ENCODE measurements around the gene FOXG1.

FOXG1 gene

GRCh38 chr14:28766469-28766955, at the start of gene FOXG1:
Gene FOXG1 (plus strand): TSS chr14:28766787. CDS start chr14:28767280, 493 bp downstream.
- DNase-seq (ENCODE audit: low spot score): no peak

GRCh38 chr14:28719130-28719529, 47.5 kb upstream of the FOXG1 start:
- DNase-seq (ENCODE audit: low spot score): no peak

GRCh38 chr14:28731358-28731757, 35.2 kb upstream of the FOXG1 start:
- DNase-seq (ENCODE audit: low spot score): no peak

- no peak for DNase-seq (ENCODE audit: low spot score)
Measured at GRCh38 chr14:28742171-28742846, 24.3 kb upstream of the FOXG1 start.

- no peak for DNase-seq (ENCODE audit: low spot score)
Measured at GRCh38 chr14:28744126-28744525, 22.5 kb upstream of the FOXG1 start.

- no peak for DNase-seq (ENCODE audit: low spot score)
Measured at GRCh38 chr14:28745176-28745575, 21.4 kb upstream of the FOXG1 start.

- no peak for DNase-seq (ENCODE audit: low spot score)
Measured at GRCh38 chr14:28746247-28746646, 20.3 kb upstream of the FOXG1 start.

GRCh38 chr14:28751467-28752058, 15.0 kb upstream of the FOXG1 start:
- no peak for DNase-seq (ENCODE audit: low spot score)

GRCh38 chr14:28754209-28754985, 12.2 kb upstream of the FOXG1 start:
- DNase-seq (ENCODE audit: low spot score): no peak

GRCh38 chr14:28755198-28755815, 11.3 kb upstream of the FOXG1 start:
- DNase-seq (ENCODE audit: low spot score): no peak

GRCh38 chr14:28755884-28756268, 10.7 kb upstream of the FOXG1 start:
- DNase-seq (ENCODE audit: low spot score): no peak

GRCh38 chr14:28756269-28756883, 10.2 kb upstream of the FOXG1 start:
- DNase-seq (ENCODE audit: low spot score): no peak

GRCh38 chr14:28756884-28757570, 9.6 kb upstream of the FOXG1 start:
- DNase-seq (ENCODE audit: low spot score): peak; percentile 62

GRCh38 chr14:28757786-28758185, 8.8 kb upstream of the FOXG1 start:
- DNase-seq (ENCODE audit: low spot score): no peak

- no peak for DNase-seq (ENCODE audit: low spot score)
Measured at GRCh38 chr14:28758253-28758884, 8.2 kb upstream of the FOXG1 start.

- DNase-seq (ENCODE audit: low spot score): peak; percentile 55
Measured at GRCh38 chr14:28758885-28759652, 7.5 kb upstream of the FOXG1 start.

- DNase-seq (ENCODE audit: low spot score): no peak
Measured at GRCh38 chr14:28759653-28760313, 6.8 kb upstream of the FOXG1 start.

- no peak for DNase-seq (ENCODE audit: low spot score)
Measured at GRCh38 chr14:28760431-28760996, 6.1 kb upstream of the FOXG1 start.
